GM19467 (cell line): ENCODE measurements around the gene GBF1.
A peak's percentile ranks its signal among the peaks of the same experiment; 100 is the strongest.

Experiments
- ATAC-seq: cut with Tn5 transposase; IDR thresholded peaks from one replicate; pipeline ENCODE4 v1.9.1; 2021; ENCODE audit warnings: mild to moderate bottlenecking, moderate library complexity; ENCODE audit not compliant: unreplicated experiment

Gene GBF1

DNA sequence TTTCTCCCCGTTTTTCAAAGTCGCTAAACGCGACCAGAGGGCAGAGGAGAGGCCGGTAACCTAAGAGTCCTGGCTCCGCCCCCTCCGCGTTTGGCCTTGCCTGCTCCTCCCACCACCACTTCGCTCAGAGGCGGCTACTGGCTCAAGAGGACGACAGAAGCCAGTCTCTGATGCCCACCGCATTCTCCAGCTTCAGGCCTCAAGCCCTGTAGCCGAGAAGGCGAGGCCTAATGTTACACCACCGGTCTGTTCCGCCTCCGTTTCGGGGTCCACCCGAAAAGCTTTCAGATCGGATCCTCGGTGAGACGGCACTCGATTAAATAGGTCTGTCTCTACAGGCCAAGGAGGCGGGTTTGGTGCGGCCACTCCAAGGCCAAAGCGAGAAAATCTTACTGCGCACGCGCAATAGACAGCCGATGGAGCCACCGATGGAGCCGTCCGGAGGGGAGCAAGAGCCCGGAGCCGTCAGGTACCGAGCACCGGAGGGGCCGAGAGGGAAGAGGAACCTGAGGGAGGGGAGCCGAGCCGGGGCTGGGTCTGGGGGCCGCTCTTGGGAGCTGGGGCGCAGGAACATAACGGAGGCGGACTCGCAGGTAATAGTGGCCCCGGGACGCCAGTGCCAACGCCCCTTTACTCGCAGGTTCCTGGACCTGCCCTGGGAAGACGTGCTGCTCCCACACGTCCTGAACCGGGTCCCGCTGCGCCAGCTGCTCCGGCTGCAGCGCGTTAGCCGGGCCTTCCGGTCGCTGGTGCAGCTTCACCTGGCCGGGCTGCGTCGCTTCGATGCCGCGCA, 175.6 kb downstream of the GBF1 start, which contains the start of gene FBXL15:
TSS of gene FBXL15 (plus strand) at position 123 of the 793 bp plus-strand sequence. CDS start at position 417, 294 bp downstream.
- ATAC-seq, result peak; percentile 70

DNA sequence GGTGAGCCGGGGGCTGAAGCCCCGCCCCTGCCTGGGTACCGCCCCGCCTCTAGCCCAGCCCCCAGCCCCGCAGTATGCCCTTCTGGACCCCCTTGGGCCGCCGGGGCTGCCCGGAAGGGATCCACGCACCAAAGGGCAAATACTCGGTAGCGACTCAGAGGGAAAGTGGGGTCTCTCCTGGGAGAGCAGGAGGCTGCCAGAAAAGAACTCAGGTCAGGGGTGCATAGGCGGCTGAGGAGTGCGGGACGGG, 176.1 kb downstream of the GBF1 start:
- no peak for ATAC-seq

GRCh38 chr10:102421757-102422512, 176.6 kb downstream of the GBF1 start:
- ATAC-seq, result no peak

- ATAC-seq, result no peak
Measured at GRCh38 chr10:102422545-102423129, 177.3 kb downstream of the GBF1 start.

DNA sequence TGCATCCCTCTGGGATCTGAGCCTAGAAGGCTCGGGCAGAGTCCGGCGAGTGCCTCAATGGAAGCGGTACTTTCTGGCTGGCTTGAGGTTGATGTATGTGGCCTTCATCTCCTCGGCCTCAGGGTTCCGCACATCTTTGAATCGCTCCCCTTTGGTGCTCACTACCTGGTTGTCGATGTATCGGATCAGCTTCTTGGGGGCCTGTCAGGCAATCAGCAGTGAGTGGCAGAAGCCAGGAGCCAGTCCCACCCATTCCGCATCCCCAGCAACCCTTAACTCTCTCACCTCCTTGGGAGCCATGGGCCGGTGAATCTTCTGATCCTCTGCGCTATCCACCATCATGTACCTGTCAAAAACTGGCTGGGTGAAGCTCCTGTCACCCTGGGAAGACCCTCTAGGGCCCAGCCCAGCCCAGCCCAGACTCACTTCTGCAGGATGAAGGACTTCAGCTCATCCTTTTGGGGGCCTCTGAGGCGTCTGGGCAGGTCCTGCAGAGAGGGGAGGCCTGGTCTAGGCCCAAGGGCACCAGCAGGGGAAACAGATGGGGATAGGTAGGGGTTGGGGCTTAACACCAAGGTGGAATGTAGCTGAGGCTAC, 178.1 kb downstream of the GBF1 start:
- no peak for ATAC-seq

DNA sequence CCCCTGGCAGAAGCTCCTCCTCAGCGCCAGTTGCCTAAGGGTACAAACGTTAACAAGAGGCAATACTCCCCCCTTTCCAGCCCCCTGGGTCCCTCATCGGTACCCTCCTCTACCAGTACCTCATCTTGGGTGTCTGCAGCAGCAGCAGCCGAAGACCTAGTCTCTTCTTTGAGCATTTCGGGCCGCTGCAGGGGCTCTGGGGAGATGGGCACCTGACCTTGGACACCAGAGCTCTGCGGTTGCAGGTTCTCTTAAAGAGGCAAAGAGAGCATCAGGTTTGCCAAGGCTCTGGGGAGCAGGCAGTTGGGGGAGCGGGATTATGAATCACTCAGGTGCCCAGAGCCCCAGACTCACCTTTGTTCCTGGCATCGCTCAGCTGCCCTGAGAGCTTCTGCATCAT, 178.8 kb downstream of the GBF1 start:
- ATAC-seq, result no peak

GRCh38 chr10:102424916-102425315, 179.6 kb downstream of the GBF1 start:
- no peak for ATAC-seq

DNA sequence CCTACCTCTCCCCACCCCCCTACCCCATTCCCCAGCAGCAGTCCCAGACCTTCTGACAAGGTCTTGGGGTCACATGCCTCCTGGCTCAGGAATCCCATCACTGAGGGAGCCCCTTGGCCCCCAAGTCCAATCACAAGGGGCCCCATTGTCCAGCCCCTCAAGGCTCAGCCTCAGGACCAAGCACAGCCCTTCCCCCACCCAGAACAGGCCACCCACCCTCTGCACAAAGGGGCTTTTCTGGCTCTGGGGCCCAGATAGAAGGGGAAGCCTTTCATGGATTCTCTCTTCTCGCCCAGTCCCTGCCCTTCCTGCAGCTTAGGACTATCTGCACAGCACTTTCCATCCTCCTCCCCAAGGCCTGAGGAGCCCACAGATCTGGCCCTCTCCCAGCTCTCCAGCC, 180.1 kb downstream of the GBF1 start:
- ATAC-seq, result no peak

DNA sequence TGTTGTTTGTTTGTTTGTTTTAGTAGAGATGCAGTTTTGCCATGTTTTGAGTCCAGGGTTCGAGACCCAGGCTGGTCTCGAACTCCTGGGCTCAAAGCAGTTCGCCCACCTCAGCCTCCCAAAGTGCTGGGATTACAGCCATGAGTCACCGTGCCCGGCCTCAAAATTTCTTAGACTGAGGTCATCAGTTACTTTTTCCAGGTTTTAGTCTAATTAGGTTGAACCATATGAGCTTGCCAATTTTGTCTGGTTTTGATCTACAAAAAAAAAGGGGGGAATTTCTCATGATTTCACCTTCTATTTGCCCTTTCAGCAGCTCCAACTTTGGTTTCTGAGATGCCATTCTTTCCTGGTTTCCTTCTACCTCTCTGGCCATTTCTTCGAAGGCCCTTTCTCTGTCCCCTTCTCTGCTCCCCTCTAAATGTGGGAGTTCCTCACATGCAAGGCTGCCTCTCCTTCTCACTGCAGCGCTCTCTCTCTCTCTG, 181.5 kb downstream of the GBF1 start:
- no peak for ATAC-seq

- no peak for ATAC-seq
Measured at GRCh38 chr10:102429468-102429867, 184.1 kb downstream of the GBF1 start.

- no peak for ATAC-seq
Measured at GRCh38 chr10:102431452-102432124, 186.3 kb downstream of the GBF1 start.
